Thyroid gland (tissue), 4 donors: ENCODE results near the gene KIF2A. TPM values are rescaled to one million over a fixed set of nuclear protein-coding genes. Genes with fewer than 3 reads are reported as not detected.
A peak's percentile ranks its signal among the peaks of the same experiment; 100 is the strongest.

Experiments
- DNase-seq, 2 donors: peaks; one replicate each; pipeline ENCODE4 v3.0.0-alpha.2; 2019
- H3K27ac ChIP-seq, 3 donors: fragments of 200-600 bp; sonication (generic); 1 replicate in 2 of 3; 2 replicates in 1 of 3; pipeline ENCODE4 v1.5.1; 2016 to 2019; ENCODE audit warnings: mild to moderate bottlenecking in 1 of 3, moderate library complexity in 1 of 3
- H3K27me3 ChIP-seq: fragments of 200-600 bp; sonication (generic); one replicate; pipeline ENCODE4 v1.5.1; 2019
- H3K36me3 ChIP-seq, 2 donors: fragments of 200-600 bp; sonication (generic); one replicate each; pipeline ENCODE4 v1.5.1; 2016 to 2019
- H3K4me1 ChIP-seq, 2 donors: fragments of 200-600 bp; sonication (generic); one replicate each; pipeline ENCODE4 v1.5.1; 2017 to 2019
- H3K4me3 ChIP-seq, 3 donors: fragments of 200-600 bp; sonication (generic); replicated peaks in 1 of 3; 1 replicate in 2 of 3; 2 replicates in 1 of 3; pipeline ENCODE4 v1.5.1; 2016; ENCODE audit warnings: mild to moderate bottlenecking in 1 of 3
- H3K9me3 ChIP-seq: fragments of 200-600 bp; sonication (generic); one replicate; pipeline ENCODE4 v1.5.1; 2017
- CTCF ChIP-seq, 6 experiments: fragments of 200-600 bp in 3 of 6; fragments of 450-650 bp in 3 of 6; sonication (generic) in 3 of 6; IDR thresholded peaks; one replicate each; pipeline ENCODE4 v1.5.1; 2016 to 2019; ENCODE audit warnings: antibody characterized with exemption in 6 of 6, mild to moderate bottlenecking in 2 of 6, inconsistent platforms in 1 of 6, moderate library complexity in 1 of 6
- POLR2A ChIP-seq, 2 donors: fragments of 450-650 bp; IDR thresholded peaks; one replicate each; pipeline ENCODE4 v1.6.1; 2017; ENCODE audit warnings: antibody characterized with exemption in 2 of 2, mild to moderate bottlenecking in 2 of 2, moderate library complexity in 1 of 2
- WGBS, 2 donors: methylation state at CpG; one replicate each; pipeline ENCODE4 v1.1.5; 2017; 5-methylcytosine and 5-hydroxymethylcytosine counted together
- intact Hi-C: fragments of 100-400 bp; cut with DNase I; formaldehyde crosslinking; loops from one replicate; pipeline ENCODE4 v1.15.1; 2023
- total RNA-seq, 4 donors: library from RNA; depleted of rRNA; stranded (reverse); fragments of >200 nt; gene quantifications; one replicate each; pipeline ENCODE4 v1.2.3, GENCODE V29; 2016

KIF2A gene
- total RNA-seq, 4 donors from 2014 or later, result 34.9 to 118 (median 54.8) TPM

GRCh38 chr5:62263401-62263800, 42.6 kb upstream of the KIF2A start:
- Histone ChIP-seq H3K27me3 (no peaks in the 10 kb centered on the region), H3K4me3 (no peak overlapping the region), H3K4me1 (no peaks in the 10 kb centered on the region), H3K36me3 (no peaks in the 10 kb centered on the region), H3K27ac (no peak overlapping the region), H3K9me3 (no peaks in the 10 kb centered on the region)
- intact Hi-C loops, result no loop called here
- DNase-seq, result no peak
- TF ChIP-seq CTCF (IDR thresholded peaks at IDR 0.05) (no peak), POLR2A (IDR thresholded peaks at IDR 0.05) (no peak)

- intact Hi-C loops, result no loop called here
These were observed 40.3 kb upstream of the KIF2A start for GRCh38 chr5:62265648-62266112.

GRCh38 chr5:62266573-62266972, 39.4 kb upstream of the KIF2A start:
- Histone ChIP-seq H3K4me1 (no peaks in the 10 kb centered on the region), H3K4me3 (no peak overlapping the region), H3K36me3 (no peaks in the 10 kb centered on the region), H3K27me3 (no peaks in the 10 kb centered on the region), H3K9me3 (no peaks in the 10 kb centered on the region), H3K27ac (no peak overlapping the region)
- intact Hi-C loops, result no loop called here
- WGBS, 2 donors, result 93% methylated on average over 4 of the region's 4 CpGs
- DNase-seq, result no peak
- no peak for TF ChIP-seq POLR2A (IDR thresholded peaks at IDR 0.05)
- no peak for TF ChIP-seq CTCF (IDR thresholded peaks at IDR 0.05)

More at GRCh38 chr5:62265648-62266112, 40.3 kb upstream of the KIF2A start:
- Histone ChIP-seq H3K36me3 (no peaks in the 10 kb centered on the region), H3K9me3 (no peaks in the 10 kb centered on the region), H3K27ac (no peak overlapping the region), H3K4me3 (no peak overlapping the region), H3K27me3 (no peaks in the 10 kb centered on the region), H3K4me1 (no peaks in the 10 kb centered on the region)
- TF ChIP-seq CTCF (IDR thresholded peaks at IDR 0.05) (no peak), POLR2A (IDR thresholded peaks at IDR 0.05) (no peak)
- DNase-seq, result no peak

GRCh38 chr5:62268234-62268633, 37.8 kb upstream of the KIF2A start:
- DNase-seq, result peak; percentile 20 to 21
- Histone ChIP-seq H3K36me3 (no peaks in the 10 kb centered on the region), H3K4me3 (no peak overlapping the region), H3K4me1 (no peaks in the 10 kb centered on the region), H3K27ac (no peak overlapping the region), H3K27me3 (no peaks in the 10 kb centered on the region), H3K9me3 (no peaks in the 10 kb centered on the region)
- WGBS, 2 donors, result 28 to 41% methylated on average over 1 of the region's 1 CpG
- no peak for TF ChIP-seq CTCF (IDR thresholded peaks at IDR 0.05)
- no peak for TF ChIP-seq POLR2A (IDR thresholded peaks at IDR 0.05)
- intact Hi-C loops, result no loop called here

GRCh38 chr5:62268792-62269191, 37.2 kb upstream of the KIF2A start:
- whole genome bisulfite sequencing, 2 donors, result 79 to 81% methylated on average over 2 of the region's 2 CpGs
- no peak overlapping the region for H3K27ac ChIP-seq
- no peak for DNase-seq
- no peak overlapping the region for H3K4me3 ChIP-seq
- intact Hi-C loops, result no loop called here
- H3K4me1 ChIP-seq, result no peaks in the 10 kb centered on the region
- TF ChIP-seq CTCF (IDR thresholded peaks at IDR 0.05), result no peak
- no peak for TF ChIP-seq POLR2A (IDR thresholded peaks at IDR 0.05)
- H3K36me3 ChIP-seq, result no peaks in the 10 kb centered on the region
- H3K9me3 ChIP-seq, result no peaks in the 10 kb centered on the region
- H3K27me3 ChIP-seq, result no peaks in the 10 kb centered on the region
